OCI-LY1 (cell line): ENCODE results near the gene LTBP1.

ENCODE experiments used
- H2AFZ ChIP-seq: fragments of 200-600 bp; sonication (generic), shearing (Covaris generic); 2 replicates; pipeline ENCODE4 v1.6.0; 2014; ENCODE audit warnings: antibody characterized with exemption, mild to moderate bottlenecking, low read length
- H3F3A ChIP-seq: fragments of 200-600 bp; sonication (generic), shearing (Covaris generic); 2 replicates; pipeline ENCODE4 v1.6.0; 2014; ENCODE audit warnings: mild to moderate bottlenecking, antibody characterized with exemption, low read length, moderate library complexity; ENCODE audit not compliant: insufficient read depth
- H3K27ac ChIP-seq: fragments of 200-600 bp; sonication (generic); 2 replicates; pipeline ENCODE4 v1.5.1; 2014; ENCODE audit warnings: low read length, mixed run types, mild to moderate bottlenecking, low read depth; ENCODE audit not compliant: poor library complexity, severe bottlenecking
- H3K27me3 ChIP-seq: fragments of 200-600 bp; sonication (generic); 2 replicates; pipeline ENCODE4 v1.6.0; 2014; ENCODE audit warnings: antibody characterized with exemption, mild to moderate bottlenecking, low read length, moderate library complexity; ENCODE audit not compliant: insufficient read depth
- H3K36me3 ChIP-seq: fragments of 200-600 bp; sonication (generic); 2 replicates; pipeline ENCODE4 v1.6.1; 2014; ENCODE audit warnings: mild to moderate bottlenecking, antibody characterized with exemption, low read length, moderate library complexity, mixed read lengths; ENCODE audit not compliant: insufficient read depth
- H3K4me1 ChIP-seq: fragments of 200-600 bp; sonication (generic); 2 replicates; pipeline ENCODE4 v1.5.1; 2014; ENCODE audit warnings: mild to moderate bottlenecking, low read length, moderate library complexity; ENCODE audit not compliant: insufficient read depth, severe bottlenecking
- H3K4me2 ChIP-seq: fragments of 200-600 bp; sonication (generic), shearing (Covaris generic); 2 replicates; pipeline ENCODE4 v1.6.1; 2014; ENCODE audit warnings: low read length
- H3K4me3 ChIP-seq: fragments of 200-600 bp; sonication (generic); 2 replicates; pipeline ENCODE4 v1.5.1; 2014; ENCODE audit warnings: low read length, low read depth, mild to moderate bottlenecking, mixed read lengths; ENCODE audit not compliant: poor library complexity, severe bottlenecking
- H3K79me2 ChIP-seq: fragments of 200-600 bp; shearing (Covaris generic); 2 replicates; pipeline ENCODE4 v1.6.1; 2016; ENCODE audit warnings: mixed run types, low read length, mixed read lengths; ENCODE audit not compliant: insufficient read depth
- H3K9ac ChIP-seq: fragments of 200-600 bp; sonication (generic), shearing (Covaris generic); 2 replicates; pipeline ENCODE4 v1.6.1; 2014; ENCODE audit warnings: mild to moderate bottlenecking, low read length, mixed read lengths
- H3K9me2 ChIP-seq: fragments of 200-600 bp; sonication (generic), shearing (Covaris generic); 2 replicates; pipeline ENCODE4 v1.6.1; 2014; ENCODE audit warnings: low read depth, mild to moderate bottlenecking, low read length, mixed read lengths
- H3K9me3 ChIP-seq: fragments of 200-600 bp; shearing (Covaris generic); 2 replicates; pipeline ENCODE4 v1.6.1; 2014; ENCODE audit warnings: low read length, mixed read lengths
- H4K20me1 ChIP-seq: fragments of 200-600 bp; sonication (generic), shearing (Covaris generic); 2 replicates; pipeline ENCODE4 v1.6.0; 2016; ENCODE audit warnings: mild to moderate bottlenecking, low read length; ENCODE audit not compliant: insufficient read depth
- EZH2 ChIP-seq: fragments of 200-600 bp; sonication (generic), shearing (Covaris generic); IDR thresholded peaks from 2 replicates; pipeline ENCODE4 v1.8.0; 2017; ENCODE audit warnings: borderline replicate concordance, mixed run types, mild to moderate bottlenecking, antibody characterized with exemption, low read length, moderate library complexity, mixed read lengths
- TF ChIP-seq, protein P1 (sequence below): fragments of 200-600 bp; sonication (generic), shearing (Covaris generic); IDR thresholded peaks from 2 replicates; pipeline ENCODE4 v1.5.1; 2017; ENCODE audit warnings: mild to moderate bottlenecking, antibody characterized with exemption, low read length, moderate library complexity, mixed read lengths

Gene LTBP1

DNA sequence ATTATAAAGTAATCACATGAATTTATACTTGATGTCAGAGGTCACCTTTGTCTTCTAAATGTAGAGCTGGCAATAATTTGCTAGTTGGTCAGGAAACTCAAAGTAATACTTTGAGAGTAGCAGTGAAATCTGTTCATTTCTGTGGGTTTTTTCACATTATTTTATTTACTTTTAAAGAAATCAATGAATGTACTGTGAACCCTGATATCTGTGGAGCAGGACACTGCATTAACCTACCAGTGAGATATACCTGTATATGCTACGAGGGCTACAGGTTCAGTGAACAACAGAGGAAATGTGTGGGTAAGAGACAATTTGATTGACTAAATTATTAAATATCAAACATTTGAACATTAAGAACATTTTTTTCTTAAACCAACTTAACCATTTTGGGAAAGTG lies 326.7 kb downstream of the LTBP1 start:
- Histone ChIP-seq H3K27me3 (no peaks in the 10 kb centered on the region), H2AFZ (no peak overlapping the region), H3K9me3 (no peaks in the 10 kb centered on the region), H3K4me2 (no peak overlapping the region), H3K9ac (no peak overlapping the region), H3K4me1 (peaks cover 22% of the 10 kb centered on the region), H3K36me3 (peaks cover 70% of the 10 kb centered on the region), H4K20me1 (no peaks in the 10 kb centered on the region), H3K4me3 (no peak overlapping the region), H3K9me2 (no peaks in the 10 kb centered on the region), H3K79me2 (no peaks in the 10 kb centered on the region), H3F3A (no peaks in the 10 kb centered on the region), H3K27ac (no peak overlapping the region)
- TF ChIP-seq, protein P1, sequence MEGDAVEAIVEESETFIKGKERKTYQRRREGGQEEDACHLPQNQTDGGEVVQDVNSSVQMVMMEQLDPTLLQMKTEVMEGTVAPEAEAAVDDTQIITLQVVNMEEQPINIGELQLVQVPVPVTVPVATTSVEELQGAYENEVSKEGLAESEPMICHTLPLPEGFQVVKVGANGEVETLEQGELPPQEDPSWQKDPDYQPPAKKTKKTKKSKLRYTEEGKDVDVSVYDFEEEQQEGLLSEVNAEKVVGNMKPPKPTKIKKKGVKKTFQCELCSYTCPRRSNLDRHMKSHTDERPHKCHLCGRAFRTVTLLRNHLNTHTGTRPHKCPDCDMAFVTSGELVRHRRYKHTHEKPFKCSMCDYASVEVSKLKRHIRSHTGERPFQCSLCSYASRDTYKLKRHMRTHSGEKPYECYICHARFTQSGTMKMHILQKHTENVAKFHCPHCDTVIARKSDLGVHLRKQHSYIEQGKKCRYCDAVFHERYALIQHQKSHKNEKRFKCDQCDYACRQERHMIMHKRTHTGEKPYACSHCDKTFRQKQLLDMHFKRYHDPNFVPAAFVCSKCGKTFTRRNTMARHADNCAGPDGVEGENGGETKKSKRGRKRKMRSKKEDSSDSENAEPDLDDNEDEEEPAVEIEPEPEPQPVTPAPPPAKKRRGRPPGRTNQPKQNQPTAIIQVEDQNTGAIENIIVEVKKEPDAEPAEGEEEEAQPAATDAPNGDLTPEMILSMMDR = no peak
- TF ChIP-seq EZH2 = no peak

DNA sequence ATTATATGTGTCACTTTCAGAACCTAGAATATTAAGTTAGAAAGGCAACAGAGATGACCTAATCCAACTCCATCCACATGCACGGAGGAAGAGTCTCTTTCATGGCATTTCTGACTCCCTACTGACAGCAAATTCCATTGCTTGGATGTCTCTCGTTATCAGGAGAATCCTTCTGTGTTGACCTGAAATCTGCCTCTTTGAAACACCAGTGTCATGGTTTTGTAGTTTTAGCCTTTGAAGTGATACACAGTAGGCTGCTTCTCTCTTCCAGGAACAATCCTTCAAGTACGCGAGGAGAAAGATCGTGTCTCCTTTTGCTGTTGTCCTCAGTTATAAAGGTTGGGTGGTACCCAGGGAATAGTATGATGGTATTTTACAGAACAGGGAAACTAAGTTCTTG lies 327.8 kb downstream of the LTBP1 start:
- TF ChIP-seq, protein P1 = no peak
- no peak for TF ChIP-seq EZH2
- H3K79me2 ChIP-seq = no peaks in the 10 kb centered on the region
- H3K4me1 ChIP-seq = peaks cover 22% of the 10 kb centered on the region
- H3K27ac ChIP-seq = no peak overlapping the region
- H2AFZ ChIP-seq = no peak overlapping the region
- no peaks in the 10 kb centered on the region for H3K9me3 ChIP-seq
- no peak overlapping the region for H3K4me2 ChIP-seq
- H3K36me3 ChIP-seq = peaks cover 70% of the 10 kb centered on the region
- no peaks in the 10 kb centered on the region for H3F3A ChIP-seq
- no peaks in the 10 kb centered on the region for H4K20me1 ChIP-seq
- H3K9me2 ChIP-seq = no peaks in the 10 kb centered on the region
- H3K9ac ChIP-seq = no peak overlapping the region
- no peaks in the 10 kb centered on the region for H3K27me3 ChIP-seq
- no peak overlapping the region for H3K4me3 ChIP-seq

DNA sequence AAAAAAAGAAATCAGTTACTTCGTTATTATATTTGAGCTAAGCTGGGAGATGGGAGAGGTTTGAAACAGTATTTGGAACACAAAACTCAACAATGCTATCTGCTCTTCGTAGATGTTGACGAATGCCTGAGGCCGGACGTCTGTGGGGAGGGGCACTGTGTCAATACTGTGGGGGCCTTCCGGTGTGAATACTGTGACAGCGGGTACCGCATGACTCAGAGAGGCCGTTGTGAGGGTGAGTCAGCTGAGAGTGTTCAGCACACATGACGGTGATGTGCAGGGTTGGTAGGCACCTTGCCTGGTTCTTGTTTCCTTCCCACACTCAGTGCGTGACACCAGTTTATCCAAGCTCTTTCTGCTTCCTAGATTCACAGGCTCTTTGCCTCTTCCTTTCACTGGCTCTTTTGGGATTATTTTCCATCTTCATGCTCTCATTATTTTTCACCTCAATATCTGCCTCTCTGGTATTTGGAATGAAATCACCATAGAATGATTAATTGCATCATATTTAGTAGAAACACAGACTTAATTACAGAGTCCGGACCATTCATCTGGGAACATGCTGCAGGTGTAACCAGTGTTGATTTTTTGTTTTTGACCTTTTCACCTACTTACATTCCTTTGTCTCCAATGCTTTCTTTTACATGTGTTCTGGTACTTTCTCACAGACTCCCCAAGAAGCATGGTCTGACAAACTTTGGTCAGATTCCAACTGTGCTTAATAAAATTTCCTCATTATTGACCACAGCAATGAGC lies 329.1 kb downstream of the LTBP1 start:
- Histone ChIP-seq H3K4me3 (no peak overlapping the region), H3K9ac (no peak overlapping the region), H3F3A (no peaks in the 10 kb centered on the region), H3K4me1 (peaks cover 19% of the 10 kb centered on the region), H3K79me2 (no peaks in the 10 kb centered on the region), H3K9me2 (no peaks in the 10 kb centered on the region), H3K9me3 (no peaks in the 10 kb centered on the region), H3K27ac (no peak overlapping the region), H2AFZ (no peak overlapping the region), H4K20me1 (no peaks in the 10 kb centered on the region), H3K27me3 (no peaks in the 10 kb centered on the region), H3K36me3 (peaks cover 83% of the 10 kb centered on the region), H3K4me2 (no peak overlapping the region)
- TF ChIP-seq, protein P1 = no peak
- TF ChIP-seq EZH2 = no peak
